Left forelimb (tissue), 1 donor: Measurements from ENCODE around the gene ITPK1.

Experiments
- DNase-seq: peaks from one replicate; pipeline ENCODE4 v3.0.0-alpha.2; 2018; ENCODE audit warnings: low spot score

Gene ITPK1

GRCh38 chr14:93044556-93044955 is 71.2 kb downstream of the ITPK1 start:
- DNase-seq: no peak

- DNase-seq: no peak
These were observed 71.6 kb downstream of the ITPK1 start for GRCh38 chr14:93044121-93044520.

- DNase-seq: no peak
These were observed 72.5 kb downstream of the ITPK1 start for GRCh38 chr14:93042968-93043940.

- DNase-seq: no peak
These were observed 73.9 kb downstream of the ITPK1 start for GRCh38 chr14:93041830-93042229.

GRCh38 chr14:93040982-93041381 is 74.7 kb downstream of the ITPK1 start:
- no peak for DNase-seq

GRCh38 chr14:93040443-93040842 is 75.3 kb downstream of the ITPK1 start:
- DNase-seq: no peak

- DNase-seq: no peak
These were observed 75.9 kb downstream of the ITPK1 start for GRCh38 chr14:93039649-93040315.

- no peak for DNase-seq
These were observed 78.4 kb downstream of the ITPK1 start for GRCh38 chr14:93037351-93037750.

GRCh38 chr14:93036652-93037345 is 78.9 kb downstream of the ITPK1 start:
- no peak for DNase-seq

- no peak for DNase-seq
These were observed 79.6 kb downstream of the ITPK1 start for GRCh38 chr14:93035917-93036651.

- no peak for DNase-seq
These were observed 80.2 kb downstream of the ITPK1 start for GRCh38 chr14:93035585-93035916.

GRCh38 chr14:93034671-93034994 is 81.1 kb downstream of the ITPK1 start:
- DNase-seq: no peak

GRCh38 chr14:93033983-93034670 is 81.6 kb downstream of the ITPK1 start:
- DNase-seq: no peak

- no peak for DNase-seq
These were observed 82.4 kb downstream of the ITPK1 start for GRCh38 chr14:93033084-93033982.

GRCh38 chr14:93032421-93032936 is 83.2 kb downstream of the ITPK1 start:
- no peak for DNase-seq

- DNase-seq: no peak
These were observed 84.0 kb downstream of the ITPK1 start for GRCh38 chr14:93031505-93032315.

GRCh38 chr14:93030761-93031160 is 85.0 kb downstream of the ITPK1 start:
- no peak for DNase-seq

- no peak for DNase-seq
These were observed 85.7 kb downstream of the ITPK1 start for GRCh38 chr14:93029911-93030508.

- no peak for DNase-seq
These were observed 86.3 kb downstream of the ITPK1 start for GRCh38 chr14:93029417-93029816.
